Measurements from ENCODE around the gene APOBR.
A peak's percentile ranks its signal among the peaks of the same experiment; 100 is the strongest.
"Not testable (repeated sequence)": the region's sequence is repeated elsewhere in the genome, so short reads cannot be mapped to it uniquely, and the experiment has no call there.

The APOBR gene

DNA sequence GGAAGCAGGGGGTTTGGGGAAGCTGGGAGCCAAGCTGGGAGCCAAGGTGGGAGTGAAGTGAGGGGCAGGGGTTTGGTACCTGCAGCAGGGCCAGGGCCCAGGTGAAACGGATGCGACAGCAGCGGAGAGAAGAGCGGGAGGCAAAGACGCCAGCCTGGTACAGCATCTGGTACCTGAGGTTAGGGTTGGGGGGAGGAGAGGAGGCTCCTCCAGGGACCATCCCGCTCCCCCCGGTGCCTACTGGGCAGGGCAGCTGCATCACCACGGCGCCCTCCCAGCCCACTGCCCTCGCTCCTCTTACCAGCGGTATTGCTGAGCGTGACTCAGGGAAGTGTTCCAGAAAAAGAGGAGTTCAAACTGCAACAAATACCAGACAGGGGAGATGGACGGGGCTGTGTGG, 12.4 kb upstream of the APOBR start:
- in situ Hi-C loops (cut with HindIII; ENCODE audit: low sequenced_read_pairs): no loop called here
- TF ChIP-seq, protein P1, sequence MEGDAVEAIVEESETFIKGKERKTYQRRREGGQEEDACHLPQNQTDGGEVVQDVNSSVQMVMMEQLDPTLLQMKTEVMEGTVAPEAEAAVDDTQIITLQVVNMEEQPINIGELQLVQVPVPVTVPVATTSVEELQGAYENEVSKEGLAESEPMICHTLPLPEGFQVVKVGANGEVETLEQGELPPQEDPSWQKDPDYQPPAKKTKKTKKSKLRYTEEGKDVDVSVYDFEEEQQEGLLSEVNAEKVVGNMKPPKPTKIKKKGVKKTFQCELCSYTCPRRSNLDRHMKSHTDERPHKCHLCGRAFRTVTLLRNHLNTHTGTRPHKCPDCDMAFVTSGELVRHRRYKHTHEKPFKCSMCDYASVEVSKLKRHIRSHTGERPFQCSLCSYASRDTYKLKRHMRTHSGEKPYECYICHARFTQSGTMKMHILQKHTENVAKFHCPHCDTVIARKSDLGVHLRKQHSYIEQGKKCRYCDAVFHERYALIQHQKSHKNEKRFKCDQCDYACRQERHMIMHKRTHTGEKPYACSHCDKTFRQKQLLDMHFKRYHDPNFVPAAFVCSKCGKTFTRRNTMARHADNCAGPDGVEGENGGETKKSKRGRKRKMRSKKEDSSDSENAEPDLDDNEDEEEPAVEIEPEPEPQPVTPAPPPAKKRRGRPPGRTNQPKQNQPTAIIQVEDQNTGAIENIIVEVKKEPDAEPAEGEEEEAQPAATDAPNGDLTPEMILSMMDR (IDR thresholded peaks at IDR 0.05; ENCODE audit: low read depth, low read length): no peak
- DNase-seq (ENCODE audit: low read depth, low spot score): no peak
- H3K4me3 ChIP-seq (ENCODE audit: low read depth, low read length): no peak overlapping the region

DNA sequence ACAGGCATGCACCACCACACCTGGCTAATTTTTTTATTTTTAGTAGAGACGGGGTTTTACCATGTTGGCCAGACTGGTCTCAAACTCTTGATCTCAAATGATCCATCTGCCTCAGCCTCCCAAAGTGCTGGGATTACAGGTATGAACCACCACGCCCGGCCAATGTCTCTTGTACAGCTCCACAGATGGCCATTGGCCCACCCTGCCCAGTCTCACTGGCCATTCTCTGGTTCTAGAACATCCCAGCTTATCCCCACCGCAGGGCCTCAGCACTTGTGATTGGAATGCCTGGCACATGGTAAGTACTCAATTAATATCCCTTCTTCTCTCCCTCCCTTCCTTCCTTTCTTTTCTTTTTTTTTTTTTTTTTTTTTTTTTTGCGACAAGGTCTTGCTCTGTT, 11.1 kb upstream of the APOBR start:
- in situ Hi-C loops (cut with HindIII; ENCODE audit: low sequenced_read_pairs); DNase-seq (ENCODE audit: low read depth, low spot score); H3K4me3 ChIP-seq (ENCODE audit: low read depth, low read length): not testable (repeated sequence)

DNA sequence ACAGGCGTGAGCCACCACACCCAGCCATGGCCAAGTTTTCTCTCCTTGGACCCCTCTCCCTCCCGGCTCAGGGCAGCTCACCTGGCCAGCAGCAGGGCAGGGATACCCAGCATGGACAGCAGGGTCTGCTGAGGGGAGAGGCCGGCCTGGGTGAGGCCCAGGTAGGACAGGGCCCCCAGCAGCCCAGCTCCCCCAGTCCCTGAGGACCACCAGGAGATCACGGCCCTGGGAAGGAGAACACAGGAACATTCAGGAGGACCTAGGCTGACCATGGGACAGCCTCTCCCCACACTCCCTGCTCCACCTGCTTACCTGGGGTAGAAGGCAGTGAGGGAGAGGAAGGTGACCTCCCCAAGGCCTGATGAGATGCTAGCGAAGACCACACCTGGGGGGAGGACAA, 8.2 kb upstream of the APOBR start:
- TF ChIP-seq, protein P1 (IDR thresholded peaks at IDR 0.05; ENCODE audit: low read depth, low read length): no peak
- in situ Hi-C loops (cut with HindIII; ENCODE audit: low sequenced_read_pairs): no loop called here
- H3K4me3 ChIP-seq (ENCODE audit: low read depth, low read length): no peak overlapping the region
- DNase-seq (ENCODE audit: low read depth, low spot score): no peak

DNA sequence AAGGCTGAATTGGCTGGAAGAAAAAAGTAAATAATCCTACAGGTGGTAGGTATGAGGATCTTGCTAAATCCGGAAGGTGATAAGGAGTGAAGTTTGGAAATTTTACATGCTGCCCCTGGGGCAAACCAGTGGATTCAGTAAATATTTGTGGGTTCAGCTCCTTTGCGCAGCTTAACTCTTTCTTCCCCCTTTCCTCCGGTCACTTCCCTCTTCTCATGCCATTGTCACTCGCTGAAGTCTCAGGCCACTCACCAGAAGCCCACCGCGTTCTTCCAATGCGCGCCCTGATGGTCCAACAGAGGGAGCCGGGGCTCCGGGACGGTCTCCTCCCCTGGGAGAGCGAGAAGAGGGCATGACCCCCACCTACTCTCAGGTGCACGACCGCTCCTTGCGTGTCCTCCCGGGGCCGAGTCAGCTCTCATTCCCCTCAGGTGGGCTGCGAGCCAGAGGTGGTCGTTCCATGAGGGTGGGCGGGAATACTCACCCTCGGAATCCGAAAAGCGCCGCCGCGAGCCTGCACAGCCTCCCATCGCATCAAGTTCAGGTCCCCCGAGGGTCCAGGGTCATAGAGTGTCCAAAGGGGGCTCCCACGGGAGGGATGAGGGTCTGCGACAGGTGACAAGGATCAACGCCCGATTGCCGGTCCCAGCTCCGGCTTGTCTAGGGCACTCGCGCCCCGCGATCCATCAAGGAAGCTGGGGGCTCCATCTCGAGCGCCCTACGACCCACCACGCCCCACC, 3.0 kb upstream of the APOBR start:
- peak; percentile 1 for DNase-seq (ENCODE audit: low read depth, low spot score)
- TF ChIP-seq, protein P1 (IDR thresholded peaks at IDR 0.05; ENCODE audit: low read depth, low read length): peak; percentile 43
- in situ Hi-C loops (cut with HindIII; ENCODE audit: low sequenced_read_pairs): no loop called here
- peak overlapping the region; percentile 100 for H3K4me3 ChIP-seq (ENCODE audit: low read depth, low read length)

DNA sequence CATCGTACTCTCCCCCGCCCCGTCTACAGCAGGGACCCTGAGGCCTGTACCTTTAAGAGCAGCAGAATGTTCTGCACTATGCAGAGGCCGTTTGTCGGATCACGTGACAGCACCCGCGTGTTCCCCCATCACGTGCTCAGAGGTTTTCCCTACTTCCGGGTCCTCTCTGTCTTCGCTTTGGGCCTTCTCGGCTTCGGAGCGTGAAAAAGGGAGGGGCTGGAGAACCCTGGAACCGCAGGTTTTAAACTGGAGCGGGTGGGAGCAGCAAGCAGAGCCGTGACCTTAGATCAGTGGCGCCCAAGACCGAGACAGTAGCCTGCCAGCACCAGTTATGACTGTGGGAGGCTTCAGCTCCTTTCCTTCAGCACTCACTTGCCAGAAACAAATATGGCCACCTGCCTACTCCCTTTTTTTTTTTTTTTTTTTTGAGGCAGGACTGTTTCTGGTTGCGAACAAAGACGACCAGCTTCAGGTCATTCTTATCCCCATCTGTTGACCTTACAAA, 2.4 kb upstream of the APOBR start, which contains the start of gene CLN3:
Gene CLN3, minus strand, starts transcription at position 105 of the 505 bp plus-strand sequence. CDS start 315 bp downstream, outside the sequence.
- in situ Hi-C loops (cut with HindIII; ENCODE audit: low sequenced_read_pairs): no loop called here
- DNase-seq (ENCODE audit: low read depth, low spot score): peak; percentile 96
- peak within 1 kb of the TSS; percentile 100 for H3K4me3 ChIP-seq (ENCODE audit: low read depth, low read length)
- TF ChIP-seq, protein P1 (IDR thresholded peaks at IDR 0.05; ENCODE audit: low read depth, low read length): no peak

DNA sequence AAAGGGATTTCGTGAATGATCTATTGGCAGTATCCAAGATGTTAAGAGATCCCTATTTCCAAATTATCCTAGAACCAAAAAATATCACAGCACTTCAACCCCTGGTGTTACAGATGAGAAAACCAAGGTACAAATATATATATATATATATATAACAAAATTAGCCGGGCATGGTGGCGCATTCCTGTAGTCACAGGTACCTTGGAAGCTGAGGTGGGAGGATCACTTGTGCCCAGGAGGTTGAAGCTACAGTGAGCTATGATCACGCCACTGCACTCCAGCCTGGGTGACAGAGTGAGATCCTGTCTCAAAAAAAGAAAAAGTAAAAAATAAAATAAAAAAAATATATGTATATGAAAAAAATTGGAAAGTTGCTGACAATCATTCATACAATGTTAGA, 1.9 kb upstream of the APOBR start:
- TF ChIP-seq, protein P1 (IDR thresholded peaks at IDR 0.05; ENCODE audit: low read depth, low read length): no peak
- in situ Hi-C loops (cut with HindIII; ENCODE audit: low sequenced_read_pairs): no loop called here
- H3K4me3 ChIP-seq (ENCODE audit: low read depth, low read length): peak overlapping the region; percentile 100
- no peak for DNase-seq (ENCODE audit: low read depth, low spot score)

DNA sequence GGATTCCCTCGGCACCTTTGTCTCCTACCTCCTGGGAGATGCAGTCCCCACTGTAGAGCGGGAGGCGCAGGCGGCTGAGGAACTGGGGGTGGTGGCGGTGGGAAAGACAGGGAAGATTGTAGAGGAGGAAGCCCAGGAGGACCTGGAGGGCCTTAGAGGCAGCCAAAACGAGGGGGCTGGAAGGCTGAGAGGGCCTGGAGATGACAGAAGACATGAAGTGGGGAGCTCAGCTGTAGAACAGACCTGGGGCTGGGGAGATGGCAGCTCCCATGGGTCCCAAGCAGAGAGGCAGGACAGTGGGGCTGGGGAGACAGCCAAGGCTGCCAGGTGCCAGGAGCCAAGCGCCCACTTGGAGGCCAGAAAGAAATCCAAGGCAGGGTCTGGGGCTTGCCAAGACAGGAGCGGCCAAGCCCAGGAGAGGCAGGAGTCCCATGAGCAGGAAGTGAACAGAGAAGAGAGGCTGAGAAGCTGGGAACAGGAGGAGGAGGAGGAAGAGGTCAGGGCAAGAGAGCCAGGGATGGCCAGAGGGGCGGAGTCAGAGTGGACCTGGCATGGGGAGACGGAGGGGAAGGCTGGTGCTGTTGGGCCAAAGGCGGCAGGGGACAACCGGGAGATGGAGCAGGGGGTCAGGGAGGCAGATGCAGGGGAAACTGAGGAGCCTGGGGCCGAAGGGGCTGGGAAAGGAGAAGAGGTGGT, 803 bp downstream of the APOBR start:
- H3K4me3 ChIP-seq (ENCODE audit: low read depth, low read length): no peak overlapping the region
- DNase-seq (ENCODE audit: low read depth, low spot score): no peak
- in situ Hi-C loops (cut with HindIII; ENCODE audit: low sequenced_read_pairs): no loop called here
- TF ChIP-seq, protein P1 (IDR thresholded peaks at IDR 0.05; ENCODE audit: low read depth, low read length): no peak

Measured in astrocyte of the spinal cord (primary cell).